ENCODE data around the gene PRR35. TPM values are rescaled to one million over a fixed set of nuclear protein-coding genes. Genes with fewer than 3 reads are reported as not detected.

PRR35 gene
- total RNA-seq, 1 donor from 2014 or later = not detected

DNA sequence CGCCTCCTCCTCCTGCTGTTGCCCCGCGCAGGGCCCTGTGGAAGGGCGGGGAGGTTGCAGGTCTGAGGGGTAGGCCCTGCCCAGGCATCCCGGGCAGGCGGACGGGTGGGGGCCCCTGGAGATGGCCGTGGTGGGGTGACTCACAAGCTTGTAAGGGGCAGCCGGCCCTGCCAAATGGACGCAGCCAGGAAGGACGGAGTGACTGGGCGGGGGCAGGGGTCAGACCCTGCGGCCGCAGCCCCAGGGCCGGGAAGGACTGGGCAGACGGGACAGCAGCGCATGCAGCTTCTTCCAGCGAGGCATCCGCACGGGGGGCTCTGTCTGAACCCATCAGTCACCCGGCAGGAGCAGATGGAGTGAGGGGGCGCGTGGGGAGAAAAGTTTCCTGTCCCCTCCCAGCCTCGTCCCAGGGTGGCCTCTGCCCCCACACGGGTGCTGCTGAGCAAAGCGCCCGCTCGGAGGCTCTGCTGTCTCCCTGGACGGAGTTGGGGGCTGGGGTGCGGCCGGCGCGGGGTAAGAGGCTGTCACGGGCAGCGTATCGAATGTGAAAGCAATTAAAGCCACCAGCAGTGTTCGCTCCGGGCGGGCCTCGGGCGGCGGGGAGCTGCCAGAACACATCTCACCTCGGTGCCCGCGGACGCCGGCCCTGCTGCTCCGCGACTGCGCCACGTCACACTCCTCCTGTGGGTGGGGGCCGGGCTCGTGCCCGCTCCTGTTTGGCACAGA, 5.4 kb upstream of the PRR35 start:
- H3K36me3 Mint-ChIP-seq (ENCODE audit: low read depth, unreplicated experiment) = no peaks in the 10 kb centered on the region

DNA sequence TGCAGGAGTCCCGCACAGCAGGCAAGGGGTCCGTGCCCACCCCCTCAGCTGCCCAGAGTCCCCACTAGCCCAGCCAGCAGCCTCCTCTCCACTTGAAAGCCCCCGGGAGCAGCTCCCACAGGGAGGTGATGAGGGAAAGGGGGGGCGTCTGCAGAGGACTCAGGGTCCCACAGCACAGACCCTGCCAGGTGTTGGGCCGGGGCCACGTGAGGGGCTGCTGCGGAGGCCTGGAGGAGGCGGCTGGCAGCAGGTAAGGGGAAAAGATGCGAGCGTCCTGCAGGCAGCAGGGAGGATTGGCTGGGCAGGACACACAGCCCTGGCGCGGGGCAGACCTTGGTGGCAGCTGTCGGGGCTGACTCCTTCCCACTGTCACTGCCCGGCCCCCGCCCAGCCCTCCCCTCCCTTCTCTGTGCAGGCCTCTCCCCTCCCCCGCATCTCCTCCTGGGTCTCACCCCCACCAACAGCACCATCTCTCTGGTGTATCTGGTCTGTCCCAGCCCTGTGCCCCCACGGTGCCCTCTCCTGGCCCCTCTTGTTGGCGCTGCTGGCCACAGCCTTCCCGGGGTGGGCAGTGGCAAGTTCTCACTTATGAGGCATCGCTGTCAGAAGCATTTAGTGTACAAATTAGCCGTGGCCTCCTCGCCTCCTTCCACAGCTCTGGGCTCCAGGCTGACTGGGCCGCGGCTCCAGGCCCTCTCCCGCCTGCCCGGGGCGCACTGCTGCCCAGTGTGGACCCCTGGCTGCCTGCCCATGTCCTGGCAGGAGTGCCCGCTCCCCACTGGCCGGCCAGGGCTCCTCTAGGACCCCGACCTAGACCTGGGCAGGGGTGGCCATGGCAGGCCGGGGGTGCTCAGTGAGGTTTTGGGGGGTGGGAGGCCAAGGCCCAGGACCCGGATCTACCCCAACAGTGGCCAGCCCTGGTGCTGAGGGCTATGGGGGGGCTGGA, 4.4 kb upstream of the PRR35 start:
- peaks cover 2% of the 10 kb centered on the region for H3K4me1 Mint-ChIP-seq (ENCODE audit: unreplicated experiment)
- TF ChIP-seq, protein P1, sequence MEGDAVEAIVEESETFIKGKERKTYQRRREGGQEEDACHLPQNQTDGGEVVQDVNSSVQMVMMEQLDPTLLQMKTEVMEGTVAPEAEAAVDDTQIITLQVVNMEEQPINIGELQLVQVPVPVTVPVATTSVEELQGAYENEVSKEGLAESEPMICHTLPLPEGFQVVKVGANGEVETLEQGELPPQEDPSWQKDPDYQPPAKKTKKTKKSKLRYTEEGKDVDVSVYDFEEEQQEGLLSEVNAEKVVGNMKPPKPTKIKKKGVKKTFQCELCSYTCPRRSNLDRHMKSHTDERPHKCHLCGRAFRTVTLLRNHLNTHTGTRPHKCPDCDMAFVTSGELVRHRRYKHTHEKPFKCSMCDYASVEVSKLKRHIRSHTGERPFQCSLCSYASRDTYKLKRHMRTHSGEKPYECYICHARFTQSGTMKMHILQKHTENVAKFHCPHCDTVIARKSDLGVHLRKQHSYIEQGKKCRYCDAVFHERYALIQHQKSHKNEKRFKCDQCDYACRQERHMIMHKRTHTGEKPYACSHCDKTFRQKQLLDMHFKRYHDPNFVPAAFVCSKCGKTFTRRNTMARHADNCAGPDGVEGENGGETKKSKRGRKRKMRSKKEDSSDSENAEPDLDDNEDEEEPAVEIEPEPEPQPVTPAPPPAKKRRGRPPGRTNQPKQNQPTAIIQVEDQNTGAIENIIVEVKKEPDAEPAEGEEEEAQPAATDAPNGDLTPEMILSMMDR (IDR thresholded peaks at IDR 0.05; ENCODE audit: unreplicated experiment) = no peak
- no peak overlapping the region for H3K27ac Mint-ChIP-seq (ENCODE audit: unreplicated experiment)
- H3K9me3 Mint-ChIP-seq (ENCODE audit: unreplicated experiment) = no peaks in the 10 kb centered on the region
- no peaks in the 10 kb centered on the region for H3K36me3 Mint-ChIP-seq (ENCODE audit: low read depth, unreplicated experiment)
- no peak for DNase-seq (ENCODE audit: low spot score)
- H3K27me3 Mint-ChIP-seq (ENCODE audit: unreplicated experiment) = peaks cover 4% of the 10 kb centered on the region
- H3K4me3 Mint-ChIP-seq (ENCODE audit: unreplicated experiment) = no peak overlapping the region

More for the DNA sequence above, 5.4 kb upstream of the PRR35 start:
- no peak for DNase-seq (ENCODE audit: low spot score)
- H3K27ac Mint-ChIP-seq (ENCODE audit: unreplicated experiment) = no peak overlapping the region
- H3K4me1 Mint-ChIP-seq (ENCODE audit: unreplicated experiment) = peaks cover 2% of the 10 kb centered on the region
- no peaks in the 10 kb centered on the region for H3K9me3 Mint-ChIP-seq (ENCODE audit: unreplicated experiment)
- TF ChIP-seq, protein P1 (IDR thresholded peaks at IDR 0.05; ENCODE audit: unreplicated experiment) = no peak
- no peak overlapping the region for H3K4me3 Mint-ChIP-seq (ENCODE audit: unreplicated experiment)
- peaks cover 4% of the 10 kb centered on the region for H3K27me3 Mint-ChIP-seq (ENCODE audit: unreplicated experiment)

DNA sequence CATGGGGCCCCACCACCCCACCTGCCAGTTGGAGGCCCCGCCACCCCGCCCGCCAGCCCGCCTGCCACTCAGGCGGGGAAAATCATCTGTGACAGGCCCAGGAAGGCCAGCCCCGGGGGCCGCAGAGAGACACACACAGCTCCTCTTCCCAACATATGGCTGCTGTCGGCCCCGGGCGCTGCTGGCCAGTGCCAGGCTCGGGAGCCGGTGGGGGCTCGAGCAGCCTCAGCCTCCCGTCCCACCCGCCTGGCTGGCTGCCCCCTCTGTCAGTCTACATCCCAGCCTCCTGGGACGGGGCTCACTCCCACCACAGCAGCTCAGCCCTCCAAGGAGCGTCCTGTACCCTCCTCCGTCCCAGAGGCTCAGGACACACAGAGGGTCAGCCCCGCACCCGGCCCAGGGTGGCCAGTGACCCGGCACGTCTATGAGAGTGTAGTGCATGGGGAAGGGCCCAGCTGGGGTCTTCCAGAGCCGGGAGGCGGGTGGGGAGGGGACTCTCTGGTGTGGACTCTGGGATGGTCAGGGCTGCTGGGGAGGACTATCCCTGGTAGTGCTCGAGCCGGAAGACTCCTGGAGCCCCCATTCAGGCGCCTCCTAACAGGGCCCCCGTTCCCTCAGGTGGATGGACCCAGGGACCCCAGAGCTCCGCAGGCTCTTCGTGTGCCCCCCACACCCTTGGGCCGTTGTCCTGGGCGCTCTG, 3.6 kb upstream of the PRR35 start:
- TF ChIP-seq, protein P1 (IDR thresholded peaks at IDR 0.05; ENCODE audit: unreplicated experiment) = no peak
- Mint-ChIP-seq H3K27me3 (ENCODE audit: unreplicated experiment) (peaks cover 2% of the 10 kb centered on the region), H3K4me3 (ENCODE audit: unreplicated experiment) (no peak overlapping the region), H3K36me3 (ENCODE audit: low read depth, unreplicated experiment) (no peaks in the 10 kb centered on the region), H3K27ac (ENCODE audit: unreplicated experiment) (no peak overlapping the region), H3K9me3 (ENCODE audit: unreplicated experiment) (no peaks in the 10 kb centered on the region), H3K4me1 (ENCODE audit: unreplicated experiment) (peaks cover 2% of the 10 kb centered on the region)
- no peak for DNase-seq (ENCODE audit: low spot score)

DNA sequence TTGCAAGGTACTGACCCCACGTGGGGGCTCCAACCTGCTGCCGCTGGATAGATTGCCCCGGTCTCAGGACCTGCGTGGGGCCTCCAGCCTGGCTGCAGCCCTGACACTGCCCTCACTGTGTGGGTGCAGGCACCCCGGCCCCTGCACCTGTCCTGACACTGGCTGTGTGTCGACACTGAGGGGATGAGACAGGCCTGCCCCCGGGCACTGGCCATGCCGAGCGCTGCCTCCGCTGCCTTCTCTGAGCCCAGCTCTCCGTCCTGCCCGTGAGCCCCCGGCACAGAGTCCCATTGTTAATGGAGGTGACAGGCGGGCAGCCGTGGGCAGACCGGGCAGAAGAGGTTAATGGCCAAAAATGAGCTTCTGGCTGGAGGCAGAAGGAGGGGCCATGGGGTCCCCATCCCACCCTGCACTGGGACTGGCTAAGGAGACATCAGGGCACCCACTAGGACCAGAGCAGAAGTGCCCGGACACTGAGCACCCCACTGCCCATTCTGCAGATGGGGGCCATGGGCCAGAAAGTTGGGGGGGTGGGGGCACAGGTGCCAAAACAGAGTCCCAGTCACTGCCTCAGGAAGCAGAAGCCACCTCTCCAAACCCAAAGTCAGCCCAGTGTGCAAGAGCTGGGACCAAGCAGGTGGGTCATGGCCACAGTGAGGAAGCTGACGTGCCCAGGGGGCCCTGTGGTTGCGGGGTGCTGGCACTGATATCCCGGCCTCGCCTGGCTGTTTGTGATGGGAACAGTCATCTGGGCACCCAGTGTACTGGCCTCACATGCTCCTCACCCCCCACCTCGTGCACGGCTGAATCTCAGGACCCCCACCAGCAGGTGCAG, 2.5 kb upstream of the PRR35 start:
- Mint-ChIP-seq H3K27me3 (ENCODE audit: unreplicated experiment) (peaks cover 2% of the 10 kb centered on the region), H3K4me1 (ENCODE audit: unreplicated experiment) (peaks cover 2% of the 10 kb centered on the region), H3K4me3 (ENCODE audit: unreplicated experiment) (no peak overlapping the region), H3K9me3 (ENCODE audit: unreplicated experiment) (no peaks in the 10 kb centered on the region), H3K36me3 (ENCODE audit: low read depth, unreplicated experiment) (no peaks in the 10 kb centered on the region), H3K27ac (ENCODE audit: unreplicated experiment) (no peak overlapping the region)
- TF ChIP-seq, protein P1 (IDR thresholded peaks at IDR 0.05; ENCODE audit: unreplicated experiment) = no peak
- DNase-seq (ENCODE audit: low spot score) = no peak
